Epidermal melanocyte (primary cell): Measurements from ENCODE around the gene TASOR2.

Experiments used
- DNase-seq: peaks from one replicate; pipeline ENCODE4 v3.0.0; 2011; ENCODE audit warnings: low spot score; ENCODE audit not compliant: insufficient read length

TASOR2 gene

GRCh38 chr10:5683065-5683464, 1.6 kb upstream of the TASOR2 start:
- DNase-seq = no peak

GRCh38 chr10:5684971-5685763, 529 bp downstream of the TASOR2 start:
- DNase-seq = no peak

GRCh38 chr10:5685764-5686240, 1.2 kb downstream of the TASOR2 start:
- no peak for DNase-seq

- no peak for DNase-seq
These were observed 3.9 kb downstream of the TASOR2 start for GRCh38 chr10:5688587-5688986.

- no peak for DNase-seq
These were observed 7.1 kb downstream of the TASOR2 start for GRCh38 chr10:5691786-5692185.

- no peak for DNase-seq
These were observed 8.1 kb downstream of the TASOR2 start for GRCh38 chr10:5692461-5693358.

- no peak for DNase-seq
These were observed 9.9 kb downstream of the TASOR2 start for GRCh38 chr10:5694573-5694972.

GRCh38 chr10:5697342-5697741, 12.7 kb downstream of the TASOR2 start:
- no peak for DNase-seq

GRCh38 chr10:5698062-5698461, 13.4 kb downstream of the TASOR2 start:
- no peak for DNase-seq

GRCh38 chr10:5708356-5708755, 23.7 kb downstream of the TASOR2 start:
- no peak for DNase-seq

GRCh38 chr10:5709865-5710264, 25.2 kb downstream of the TASOR2 start:
- DNase-seq = no peak

GRCh38 chr10:5710859-5711258, 26.2 kb downstream of the TASOR2 start:
- no peak for DNase-seq

- DNase-seq = no peak
These were observed 27.0 kb downstream of the TASOR2 start for GRCh38 chr10:5711642-5712041.

GRCh38 chr10:5719546-5719945, 34.9 kb downstream of the TASOR2 start:
- no peak for DNase-seq

GRCh38 chr10:5720182-5720581, 35.5 kb downstream of the TASOR2 start:
- DNase-seq = no peak

- no peak for DNase-seq
These were observed 39.1 kb downstream of the TASOR2 start for GRCh38 chr10:5723692-5724091.

- no peak for DNase-seq
These were observed 46.1 kb downstream of the TASOR2 start for GRCh38 chr10:5730766-5731165.

- no peak for DNase-seq
These were observed 46.9 kb downstream of the TASOR2 start for GRCh38 chr10:5731559-5731958.

- DNase-seq = no peak
These were observed 47.5 kb downstream of the TASOR2 start for GRCh38 chr10:5732141-5732540.
